Spleen (tissue), 7 donors: ENCODE data around the gene RAD51B.

Source experiments
- POLR2A ChIP-seq, 3 donors: fragments of 450-650 bp; IDR thresholded peaks; one replicate each; pipeline ENCODE4 v1.5.1; 2017; ENCODE audit warnings: antibody characterized with exemption in 3 of 3, mild to moderate bottlenecking in 1 of 3
- TF ChIP-seq, protein P1 (sequence below), 11 experiments: fragments of 200-600 bp in 7 of 11; fragments of 450-650 bp in 4 of 11; sonication (generic) in 4 of 11; IDR thresholded peaks in 8 of 11; conservative IDR thresholded peaks in 3 of 11; 1 replicate in 7 of 11; 2 replicates in 4 of 11; pipeline versions ENCODE4 v1.4.0 to v1.8.0; 2016 to 2021; ENCODE audit warnings: antibody characterized with exemption in 11 of 11, inconsistent platforms in 4 of 11, mild to moderate bottlenecking in 1 of 11
- donor health status: DM: no; HTN: no; CAD: no; lungs with moderate emphysema.
- donor health status: DM: no; HTN: no; CAD: no.
- donor health status: DM: no; HTN: no; CAD: no.

DNA sequence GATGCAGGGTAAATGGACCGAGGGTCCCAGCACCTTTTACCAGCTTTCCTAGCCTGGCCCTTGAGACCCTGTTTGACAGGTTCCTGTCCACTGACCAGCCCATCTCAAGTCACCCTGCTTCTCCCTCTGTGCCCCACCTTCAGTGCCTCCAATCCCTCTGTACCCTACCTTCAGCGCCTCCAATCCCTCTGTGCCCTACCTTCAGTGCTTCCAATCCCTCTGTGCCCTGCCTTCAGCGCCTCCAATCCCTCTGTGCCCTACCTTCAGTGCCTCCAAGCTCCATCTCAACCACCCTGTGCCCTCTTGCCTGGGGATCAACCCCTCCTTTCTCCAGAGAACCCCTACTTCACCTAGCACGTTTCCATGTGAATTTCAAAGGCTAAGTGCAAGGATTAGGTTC is 919.0 kb downstream of the RAD51B start:
- TF ChIP-seq, protein P1, sequence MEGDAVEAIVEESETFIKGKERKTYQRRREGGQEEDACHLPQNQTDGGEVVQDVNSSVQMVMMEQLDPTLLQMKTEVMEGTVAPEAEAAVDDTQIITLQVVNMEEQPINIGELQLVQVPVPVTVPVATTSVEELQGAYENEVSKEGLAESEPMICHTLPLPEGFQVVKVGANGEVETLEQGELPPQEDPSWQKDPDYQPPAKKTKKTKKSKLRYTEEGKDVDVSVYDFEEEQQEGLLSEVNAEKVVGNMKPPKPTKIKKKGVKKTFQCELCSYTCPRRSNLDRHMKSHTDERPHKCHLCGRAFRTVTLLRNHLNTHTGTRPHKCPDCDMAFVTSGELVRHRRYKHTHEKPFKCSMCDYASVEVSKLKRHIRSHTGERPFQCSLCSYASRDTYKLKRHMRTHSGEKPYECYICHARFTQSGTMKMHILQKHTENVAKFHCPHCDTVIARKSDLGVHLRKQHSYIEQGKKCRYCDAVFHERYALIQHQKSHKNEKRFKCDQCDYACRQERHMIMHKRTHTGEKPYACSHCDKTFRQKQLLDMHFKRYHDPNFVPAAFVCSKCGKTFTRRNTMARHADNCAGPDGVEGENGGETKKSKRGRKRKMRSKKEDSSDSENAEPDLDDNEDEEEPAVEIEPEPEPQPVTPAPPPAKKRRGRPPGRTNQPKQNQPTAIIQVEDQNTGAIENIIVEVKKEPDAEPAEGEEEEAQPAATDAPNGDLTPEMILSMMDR (IDR thresholded peaks at IDR 0.05 in 8 of 11, conservative IDR thresholded peaks at IDR 0.05 in 3 of 11): no peak
- no peak for TF ChIP-seq POLR2A (IDR thresholded peaks at IDR 0.05)
